ENCODE measurements around the gene TNRC6A. TPM values are rescaled to one million over a fixed set of nuclear protein-coding genes. Genes with fewer than 3 reads are reported as not detected.
A peak's percentile ranks its signal among the peaks of the same experiment; 100 is the strongest.

TNRC6A gene
- total and polyA plus RNA-seq, 9 of the 15 experiments (the other 6 are each of a cell fraction or from before 2014, with no cell fraction given): 3.4 to 32.1 (median 26.6) TPM

- peak; percentile 71 for ATAC-seq
- POLR2A ChIA-PET: interaction anchor here (0.6 to 2.9 kb wide), 4 partner anchors 10 to 207 kb away, joined by 3 to 17 read pairs (median 4); no protein-coding TSS in a partner anchor
- H3K4me3 ChIP-seq: no peak overlapping the region
- BruUV-seq (replicated peaks): no TSS peak
- peaks cover 40% of the 10 kb centered on the region for H3K36me3 ChIP-seq (ENCODE audit: control insufficient read depth, insufficient read depth, low read length)
- H3K27me3 ChIP-seq (ENCODE audit: control insufficient read depth in 2 of 2, insufficient read depth in 2 of 2, low read length in 2 of 2): no peaks in the 10 kb centered on the region
- H3K79me2 ChIP-seq (ENCODE audit: control insufficient read depth, insufficient read depth, low read length): peaks cover 92% of the 10 kb centered on the region
- no peak overlapping the region for H2AFZ ChIP-seq (ENCODE audit: low read depth, low read length)
- 20% methylated on average over 2 of the region's 2 CpGs for WGBS (ENCODE audit: insufficient coverage, low coverage, missing lambda C conversion rate)
- H3K4me1 ChIP-seq (replicated peaks in 1 of 2; ENCODE audit: control insufficient read depth in 2 of 2, insufficient read depth in 2 of 2, low read length in 2 of 2): peaks cover 7 to 41% of the 10 kb centered on the region in 2 experiments; a peak in 3 of 5 replicates
- H3K27ac ChIP-seq (ENCODE audit: extremely low read depth, low read depth, low read length): peak overlapping the region; percentile 49; the same call in 1 of the 3 replicates
- H3K4me2 ChIP-seq (ENCODE audit: insufficient read depth, low read length): no peak overlapping the region
- CTCF ChIA-PET (ENCODE audit: low intra/inter-chr PET ratio): no interaction called here
- intact Hi-C loops (cut with micrococcal nuclease): no loop called here
- DNase-seq (ENCODE audit: extremely low read depth in 1 of 4, low spot score in 3 of 4): peak in 2 of 4 experiments; percentile 41 to 58
- H3K9me1 ChIP-seq (ENCODE audit: control insufficient read depth, insufficient read depth, low read length): no peaks in the 10 kb centered on the region
- no peak overlapping the region for H3K9ac ChIP-seq (ENCODE audit: insufficient read depth in 1 of 2, low read depth in 2 of 2, low read length in 2 of 2)
- in situ Hi-C loops (cut with MboI): no loop called here
- H3K9me3 ChIP-seq (replicated peaks; ENCODE audit: control insufficient read depth, insufficient read depth, low read depth, low read length): no peaks in the 10 kb centered on the region
- peak; percentile 79 for FAIRE-seq
- peaks cover 36% of the 10 kb centered on the region for H4K20me1 ChIP-seq (replicated peaks; ENCODE audit: control insufficient read depth, insufficient read depth, low read length)
- TF ChIP-seq DPF2 (IDR thresholded peaks at IDR 0.05) (peak; percentile 35; the same call in 1 of the 2 replicates), TSC22D4 (tag; IDR thresholded peaks at IDR 0.05) (no peak), MNT (conservative IDR thresholded peaks at IDR 0.05) (peak in 1 of 2 experiments; percentile 23; a peak in 1 of 4 replicates), ATF3 (IDR thresholded peaks at IDR 0.05) (peak; percentile 77), ATF3 (CRISPR knock-in tag; conservative IDR thresholded peaks at IDR 0.05) (no peak), GABPB1 (CRISPR knock-in tag; IDR thresholded peaks at IDR 0.05) (peak; percentile 27; the same call in 1 of the 2 replicates), CREM (IDR thresholded peaks at IDR 0.05; ENCODE audit: low read depth) (0 out of 2 replicates have a peak, but pooled peaks have one; percentile 5), DLX4 (CRISPR knock-in tag; IDR thresholded peaks at IDR 0.05) (no peak), NR2C1 (IDR thresholded peaks at IDR 0.05) (no peak), NR2C1 (tag; IDR thresholded peaks at IDR 0.05) (no peak), MXI1 (IDR thresholded peaks at IDR 0.05; ENCODE audit: low read depth, low read length) (no peak), MAFK (IDR thresholded peaks at IDR 0.05; ENCODE audit: low read length) (no peak), MYBL2 (IDR thresholded peaks at IDR 0.05; ENCODE audit: low read depth) (peak; percentile 76), MYBL2 (CRISPR knock-in tag; IDR thresholded peaks at IDR 0.05; ENCODE audit: borderline replicate concordance) (no peak), ZNF780A (CRISPR knock-in tag; IDR thresholded peaks at IDR 0.05) (no peak), JUN (IDR thresholded peaks at IDR 0.05; ENCODE audit: borderline replicate concordance, low read depth, low read length) (peak; percentile 68; the same call in 1 of the 2 replicates), JUN (CRISPR knock-in tag; IDR thresholded peaks at IDR 0.05; ENCODE audit: borderline replicate concordance) (no peak), HMBOX1 (IDR thresholded peaks at IDR 0.05) (peak; percentile 89), FOXK2 (conservative IDR thresholded peaks at IDR 0.05 in 1 of 2, IDR thresholded peaks at IDR 0.05 in 1 of 2; ENCODE audit: low read depth in 2 of 2) (peak; percentile 25 to 54; a peak in 1 of 4 replicates)
Measured at GRCh38 chr16:24748242-24748641, 18.8 kb downstream of the TNRC6A start.
